ENCODE results near the gene NDUFS6. TPM values are rescaled to one million over a fixed set of nuclear protein-coding genes. Genes with fewer than 3 reads are reported as not detected.

The NDUFS6 gene
- total and polyA plus RNA-seq, 2 of the 8 experiments (the other 6 are each of a cell fraction or from before 2014, with no cell fraction given) = 72.7 to 191 TPM

- TF ChIP-seq EGR1 (IDR thresholded peaks at IDR 0.05; ENCODE audit: borderline replicate concordance, low read depth, low read length) = no peak
- TF ChIP-seq RAD21 (IDR thresholded peaks at IDR 0.05 in 1 of 2, conservative IDR thresholded peaks at IDR 0.05 in 1 of 2; ENCODE audit: low read depth in 2 of 2, low read length in 2 of 2) = peak in 1 of 2 experiments; percentile 12; a peak in 1 of 4 replicates
- no peak for FAIRE-seq
- no peak overlapping the region for H2AFZ ChIP-seq (ENCODE audit: low read length)
These were observed 28.6 kb upstream of the NDUFS6 start for GRCh38 chr5:1772634-1773033.

More at GRCh38 chr5:1772634-1773033, 28.6 kb upstream of the NDUFS6 start:
- Histone ChIP-seq H3K9ac (replicated peaks in 1 of 4; ENCODE audit: extremely low read depth in 1 of 4, low read depth in 3 of 4, low read length in 3 of 4) (no peak overlapping the region), H2BK12ac (ENCODE audit: low read depth, low read length) (no peak overlapping the region), H2BK120ac (replicated peaks; ENCODE audit: low read depth, low read length) (no peak overlapping the region), H3K23me2 (ENCODE audit: low read depth, low read length) (no peaks in the 10 kb centered on the region), H4K5ac (ENCODE audit: insufficient read length, low read depth, low read length) (no peak overlapping the region), H2BK15ac (ENCODE audit: low read length) (no peak overlapping the region), H3K9me3 (ENCODE audit: insufficient read depth in 2 of 2, low read depth in 1 of 2, low read length in 1 of 2) (no peaks in the 10 kb centered on the region), H2BK5ac (ENCODE audit: low read depth, low read length) (no peak overlapping the region), H3K79me1 (ENCODE audit: low read depth, low read length) (no peaks in the 10 kb centered on the region), H4K8ac (ENCODE audit: extremely low read depth, insufficient read depth, low read length) (no peak overlapping the region), H3K27me3 (replicated peaks in 1 of 4; ENCODE audit: control insufficient read depth in 3 of 4, extremely low read depth in 1 of 4, insufficient read depth in 3 of 4, low read length in 3 of 4) (no peaks in the 10 kb centered on the region), H3K4me1 (replicated peaks in 1 of 4; ENCODE audit: control insufficient read depth in 3 of 4, insufficient read depth in 4 of 4, low read length in 3 of 4) (no peaks in the 10 kb centered on the region; a peak in 1 of 7 replicates), H3K36me3 (ENCODE audit: control insufficient read depth in 2 of 4, insufficient read depth in 4 of 4, low read length in 3 of 4) (no peaks in the 10 kb centered on the region), H2AK5ac (ENCODE audit: low read depth, low read length) (no peak overlapping the region), H3K23ac (ENCODE audit: insufficient read length) (no peak overlapping the region), H3K27ac (ENCODE audit: low read depth, low read length) (no peak overlapping the region), H3K4ac (replicated peaks; ENCODE audit: insufficient read length, low read depth, low read length) (no peak overlapping the region), H2BK20ac (ENCODE audit: low read length) (no peak overlapping the region), H3K14ac (ENCODE audit: insufficient read length) (no peak overlapping the region), H4K20me1 (replicated peaks in 1 of 2; ENCODE audit: control insufficient read depth in 1 of 2, insufficient read depth in 2 of 2, low read length in 2 of 2) (no peaks in the 10 kb centered on the region), H3K4me3 (ENCODE audit: extremely low read depth in 1 of 4, insufficient read depth in 2 of 4, low read depth in 3 of 4, low read length in 4 of 4) (no peak overlapping the region), H3K79me2 (ENCODE audit: control insufficient read depth in 1 of 2, insufficient read depth in 2 of 2, low read length in 2 of 2) (no peaks in the 10 kb centered on the region), H3K18ac (ENCODE audit: extremely low read depth, low read length) (no peak overlapping the region), H3K56ac (replicated peaks; ENCODE audit: insufficient read length, low read depth, low read length) (no peak overlapping the region), H3K4me2 (ENCODE audit: insufficient read depth in 1 of 2, low read depth in 2 of 2, low read length in 2 of 2) (no peak overlapping the region), H4K91ac (replicated peaks; ENCODE audit: insufficient read length, low read length) (no peak overlapping the region)
- ChIA-PET POLR2A (ENCODE audit: partially characterized antibody) (interaction anchor here (0.8 kb wide), 1 partner anchor 22 kb away, joined by 3 read pairs; no protein-coding TSS in a partner anchor), CTCF (ENCODE audit: partially characterized antibody) (interaction anchor here (0.7 to 3.5 kb wide), 8 partner anchors 9 to 235 kb away, joined by 3 to 19 read pairs (median 3); no protein-coding TSS in a partner anchor)
- DNase-seq (ENCODE audit: low read depth in 1 of 2, low spot score in 2 of 2) = no peak
- WGBS, 2 experiments (ENCODE audit: extremely low coverage in 1 of 2, insufficient coverage in 1 of 2, insufficient read length in 1 of 2, insufficient replicate concordance in 2 of 2, low coverage in 1 of 2, low lambda C conversion rate in 2 of 2, missing lambda C conversion rate in 1 of 2) = 75% methylated on average over 5 of the region's 5 CpGs; no CpG with 5 or more reads in 1 of the 2 experiments
